AG10803 (cell line): ENCODE measurements around the gene DCAF4.

Experiments
- DNase-seq: peaks from one replicate; pipeline ENCODE4 v3.0.0; 2010; ENCODE audit warnings: low read depth
- H3K4me3 ChIP-seq: 2 replicates; pipeline ENCODE4 v1.5.1; 2011; ENCODE audit warnings: mild to moderate bottlenecking, low read length, control low read depth
- CTCF ChIP-seq: conservative IDR thresholded peaks from 2 replicates; pipeline ENCODE4 v1.5.1; 2011; ENCODE audit warnings: mild to moderate bottlenecking, low read length, control low read depth, inconsistent platforms

DCAF4 gene

GRCh38 chr14:72904840-72905561 is 21.3 kb upstream of the DCAF4 start:
- H3K4me3 ChIP-seq = no peak overlapping the region
- DNase-seq = peak; percentile 85
- TF ChIP-seq CTCF = peak; percentile 96

GRCh38 chr14:72906316-72906715 is 19.9 kb upstream of the DCAF4 start:
- DNase-seq = peak; percentile 97
- no peak for TF ChIP-seq CTCF
- no peak overlapping the region for H3K4me3 ChIP-seq

- H3K4me3 ChIP-seq = no peak overlapping the region
- no peak for TF ChIP-seq CTCF
- DNase-seq = no peak
Observed at GRCh38 chr14:72906879-72907278, 19.4 kb upstream of the DCAF4 start.

- TF ChIP-seq CTCF = no peak
- no peak overlapping the region for H3K4me3 ChIP-seq
- peak; percentile 48 for DNase-seq
Observed at GRCh38 chr14:72907886-72908285, 18.4 kb upstream of the DCAF4 start.

- peak; percentile 72 for DNase-seq
- no peak for TF ChIP-seq CTCF
- no peak overlapping the region for H3K4me3 ChIP-seq
Observed at GRCh38 chr14:72909163-72909562, 17.1 kb upstream of the DCAF4 start.

- H3K4me3 ChIP-seq = no peak overlapping the region
- no peak for TF ChIP-seq CTCF
- DNase-seq = no peak
Observed at GRCh38 chr14:72913809-72914208, 12.5 kb upstream of the DCAF4 start.

- TF ChIP-seq CTCF = no peak
- no peak for DNase-seq
- no peak overlapping the region for H3K4me3 ChIP-seq
Observed at GRCh38 chr14:72916174-72916573, 10.1 kb upstream of the DCAF4 start.
